HG03457 (cell line): ENCODE results near the gene ARAF.

ENCODE experiments used
- ATAC-seq: cut with Tn5 transposase; IDR thresholded peaks from one replicate; pipeline ENCODE4 v1.9.1; 2021; ENCODE audit warnings: moderate number of reproducible peaks; ENCODE audit not compliant: unreplicated experiment

ARAF gene

DNA sequence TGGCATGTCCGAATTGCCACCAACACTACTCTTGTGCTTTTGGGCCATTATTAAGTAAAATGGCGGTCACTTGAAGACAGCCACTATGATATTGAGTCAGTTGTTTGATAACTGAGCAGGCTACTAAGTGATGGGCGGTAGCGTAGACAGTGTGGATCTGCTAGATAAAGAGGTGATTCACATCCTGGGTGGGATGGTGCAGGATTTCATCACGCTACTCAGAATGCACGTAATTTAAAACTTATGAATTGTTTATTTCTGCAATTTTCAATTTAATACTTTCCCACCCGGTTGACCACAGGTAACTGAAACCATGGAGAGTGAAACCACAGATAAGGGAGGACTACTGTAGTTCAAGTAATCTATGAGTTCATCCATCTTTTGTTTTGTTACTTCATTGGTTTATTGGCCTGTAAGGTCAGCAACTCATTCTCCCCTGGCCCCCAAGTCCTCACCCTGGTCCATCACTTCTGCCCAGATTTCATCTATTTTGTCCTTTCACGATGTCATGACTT, 2.9 kb downstream of the ARAF start:
- no peak for ATAC-seq

DNA sequence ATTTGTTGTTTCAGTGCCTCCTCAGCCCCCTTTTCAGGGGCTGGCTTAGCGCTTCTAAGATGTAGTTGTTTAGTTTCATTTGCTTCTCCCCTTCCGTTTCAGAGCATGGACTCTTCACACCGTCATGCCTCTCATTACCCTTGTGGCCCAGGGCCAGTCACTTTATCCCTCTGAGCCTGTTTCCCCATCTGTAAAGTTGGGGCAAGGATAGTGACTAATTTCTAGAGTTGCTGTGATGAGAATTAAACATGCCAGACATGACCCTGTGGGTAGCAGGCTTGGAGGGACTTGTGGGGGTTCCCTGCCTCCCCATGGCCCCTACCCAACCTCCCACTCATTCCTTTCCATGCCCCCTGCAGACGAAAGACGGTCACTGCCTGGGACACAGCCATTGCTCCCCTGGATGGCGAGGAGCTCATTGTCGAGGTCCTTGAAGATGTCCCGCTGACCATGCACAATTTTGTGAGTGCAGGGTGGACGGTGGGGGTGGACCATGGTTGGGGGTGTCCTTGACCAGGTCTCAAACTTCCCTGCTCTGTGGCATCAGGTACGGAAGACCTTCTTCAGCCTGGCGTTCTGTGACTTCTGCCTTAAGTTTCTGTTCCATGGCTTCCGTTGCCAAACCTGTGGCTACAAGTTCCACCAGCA, 3.6 kb downstream of the ARAF start:
- ATAC-seq: no peak

DNA sequence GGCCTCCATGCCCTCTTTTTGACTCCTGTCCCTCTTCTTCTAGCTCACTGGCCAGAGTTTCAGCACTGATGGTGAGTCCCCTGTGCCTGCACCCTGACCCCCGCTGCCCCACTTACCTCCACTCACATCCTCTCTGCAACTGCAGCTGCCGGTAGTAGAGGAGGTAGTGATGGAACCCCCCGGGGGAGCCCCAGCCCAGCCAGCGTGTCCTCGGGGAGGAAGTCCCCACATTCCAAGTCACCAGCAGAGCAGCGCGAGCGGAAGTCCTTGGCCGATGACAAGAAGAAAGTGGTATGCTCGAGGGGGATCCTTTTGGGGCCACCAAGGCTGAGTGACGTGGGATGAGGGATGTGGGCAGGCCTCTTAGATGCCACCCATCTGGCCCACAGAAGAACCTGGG, 5.8 kb downstream of the ARAF start:
- ATAC-seq: no peak

DNA sequence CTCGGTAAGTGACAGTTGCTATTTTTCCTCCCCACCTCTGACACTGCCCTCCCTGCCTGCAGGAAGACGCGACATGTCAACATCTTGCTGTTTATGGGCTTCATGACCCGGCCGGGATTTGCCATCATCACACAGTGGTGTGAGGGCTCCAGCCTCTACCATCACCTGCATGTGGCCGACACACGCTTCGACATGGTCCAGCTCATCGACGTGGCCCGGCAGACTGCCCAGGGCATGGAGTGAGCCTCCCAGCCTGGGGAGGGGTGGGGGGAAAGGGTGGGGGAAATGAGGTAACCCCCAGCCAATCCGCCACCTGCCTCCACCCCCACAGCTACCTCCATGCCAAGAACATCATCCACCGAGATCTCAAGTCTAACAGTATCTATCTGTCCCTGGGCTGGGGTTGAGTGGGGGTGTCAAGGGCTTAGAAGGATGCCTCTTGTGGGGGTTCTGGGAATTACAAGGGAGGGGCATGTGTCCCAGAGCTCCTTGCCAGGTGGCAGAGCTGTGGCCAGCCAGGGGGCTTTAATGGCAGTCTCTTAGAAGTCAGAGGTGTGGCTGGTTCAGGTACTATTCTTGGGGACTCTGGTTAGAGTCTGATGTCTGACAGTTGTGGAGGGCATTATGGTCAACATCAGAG, 7.8 kb downstream of the ARAF start:
- ATAC-seq: no peak

DNA sequence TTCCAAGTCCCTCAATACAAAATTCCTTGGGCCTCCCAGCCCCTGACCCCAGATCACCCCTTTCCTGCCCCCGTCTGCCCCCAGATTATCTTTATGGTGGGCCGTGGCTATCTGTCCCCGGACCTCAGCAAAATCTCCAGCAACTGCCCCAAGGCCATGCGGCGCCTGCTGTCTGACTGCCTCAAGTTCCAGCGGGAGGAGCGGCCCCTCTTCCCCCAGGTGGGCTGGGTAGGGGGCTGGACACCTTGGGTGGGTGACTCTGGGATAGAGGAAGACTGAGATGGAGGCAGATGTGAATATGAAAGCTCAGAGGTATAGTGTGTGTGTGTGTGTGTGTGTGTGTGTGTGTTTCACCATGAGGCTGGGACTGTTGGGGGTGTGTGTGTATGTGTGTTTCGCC, 9.8 kb downstream of the ARAF start:
- ATAC-seq: no peak

DNA sequence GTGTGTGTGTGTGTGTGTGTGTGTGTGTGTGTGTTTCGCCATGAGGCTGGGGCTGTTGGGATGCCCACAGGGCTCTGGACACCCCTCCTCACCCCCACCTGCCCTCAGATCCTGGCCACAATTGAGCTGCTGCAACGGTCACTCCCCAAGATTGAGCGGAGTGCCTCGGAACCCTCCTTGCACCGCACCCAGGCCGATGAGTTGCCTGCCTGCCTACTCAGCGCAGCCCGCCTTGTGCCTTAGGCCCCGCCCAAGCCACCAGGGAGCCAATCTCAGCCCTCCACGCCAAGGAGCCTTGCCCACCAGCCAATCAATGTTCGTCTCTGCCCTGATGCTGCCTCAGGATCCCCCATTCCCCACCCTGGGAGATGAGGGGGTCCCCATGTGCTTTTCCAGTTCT, 10.2 kb downstream of the ARAF start:
- ATAC-seq: no peak

DNA sequence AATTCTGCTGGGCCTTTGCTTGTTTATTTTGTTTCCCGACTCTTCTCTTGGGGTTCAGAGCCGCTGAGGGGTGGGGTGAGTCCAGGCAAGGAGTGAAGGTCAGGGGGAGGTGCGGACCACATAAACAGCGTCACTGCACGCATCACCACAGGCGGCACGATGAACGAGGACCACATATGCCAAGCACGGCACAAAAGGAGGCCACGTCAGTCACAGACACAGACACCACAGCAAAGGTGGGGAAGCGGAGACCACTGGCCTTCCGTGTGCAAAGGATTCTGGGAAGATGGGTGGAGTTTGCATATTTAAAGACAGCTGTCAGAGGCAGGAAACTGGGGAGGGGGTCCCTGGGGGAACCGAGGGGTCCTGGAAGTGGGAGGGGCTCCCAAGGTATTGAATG, 10.9 kb downstream of the ARAF start:
- no peak for ATAC-seq

DNA sequence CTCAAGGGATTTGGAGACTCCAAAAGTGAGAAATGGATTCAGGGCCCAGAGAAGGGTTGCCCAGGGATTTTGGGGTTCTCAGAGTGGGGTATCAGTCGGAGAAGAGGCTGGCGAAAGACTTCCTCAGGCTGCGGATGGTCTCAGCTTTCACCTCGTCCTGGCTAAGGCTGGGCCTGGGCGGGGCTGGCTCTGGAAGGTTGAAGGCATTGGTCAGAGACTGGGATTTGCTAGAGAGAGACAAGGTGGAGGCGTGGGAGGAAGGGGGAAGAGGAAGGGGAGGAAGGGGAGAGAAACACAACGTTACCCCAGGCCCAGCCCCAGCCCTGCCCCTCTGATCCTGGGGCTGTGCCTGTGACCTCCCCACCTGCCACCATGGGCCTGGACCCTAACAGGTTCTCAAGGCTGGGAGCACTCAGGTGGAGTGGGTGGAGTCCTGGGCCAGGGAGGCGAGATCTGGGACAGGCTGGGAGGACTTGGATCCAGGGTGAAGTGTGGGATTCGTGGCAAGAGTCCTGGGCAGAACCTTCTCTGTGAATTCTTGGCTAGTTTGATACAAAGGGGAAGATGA, 11.9 kb downstream of the ARAF start:
- no peak for ATAC-seq

DNA sequence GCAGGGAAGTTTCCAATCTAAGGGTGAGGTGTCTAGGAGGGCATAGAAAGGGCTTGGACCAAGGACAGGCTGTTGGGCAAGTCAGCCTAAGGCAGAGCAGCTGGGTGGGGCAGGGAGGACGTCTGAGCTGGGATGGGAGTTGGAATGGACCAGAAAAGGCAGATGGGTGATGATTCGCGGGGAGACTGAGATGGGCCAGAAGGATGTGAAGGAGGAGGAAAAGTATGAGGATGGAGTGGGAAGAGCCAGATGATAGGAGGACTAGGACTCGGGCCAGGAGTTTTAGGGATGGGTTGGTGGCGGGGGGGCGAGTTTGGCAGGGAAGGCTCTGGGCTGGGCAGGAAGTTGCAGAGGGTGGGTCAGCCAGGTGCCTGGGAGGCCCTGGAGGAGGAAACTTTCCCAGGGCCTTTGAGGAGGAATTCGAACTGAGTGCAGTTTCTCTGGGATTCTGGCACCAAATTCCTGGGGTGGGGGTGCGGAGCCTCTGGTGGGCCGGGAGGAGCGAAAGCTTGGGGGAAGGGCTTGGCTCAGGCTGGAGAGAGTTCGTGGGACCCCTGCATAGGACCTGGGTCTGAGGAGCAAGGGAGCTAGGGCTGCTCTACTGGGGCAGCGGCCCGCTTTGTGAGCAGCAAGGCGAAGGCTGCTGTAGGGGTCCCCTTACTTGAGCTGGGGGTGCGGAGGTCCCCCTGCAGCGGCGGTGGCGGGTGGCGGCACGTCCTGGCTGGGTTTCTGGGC, 12.5 kb downstream of the ARAF start:
- no peak for ATAC-seq

DNA sequence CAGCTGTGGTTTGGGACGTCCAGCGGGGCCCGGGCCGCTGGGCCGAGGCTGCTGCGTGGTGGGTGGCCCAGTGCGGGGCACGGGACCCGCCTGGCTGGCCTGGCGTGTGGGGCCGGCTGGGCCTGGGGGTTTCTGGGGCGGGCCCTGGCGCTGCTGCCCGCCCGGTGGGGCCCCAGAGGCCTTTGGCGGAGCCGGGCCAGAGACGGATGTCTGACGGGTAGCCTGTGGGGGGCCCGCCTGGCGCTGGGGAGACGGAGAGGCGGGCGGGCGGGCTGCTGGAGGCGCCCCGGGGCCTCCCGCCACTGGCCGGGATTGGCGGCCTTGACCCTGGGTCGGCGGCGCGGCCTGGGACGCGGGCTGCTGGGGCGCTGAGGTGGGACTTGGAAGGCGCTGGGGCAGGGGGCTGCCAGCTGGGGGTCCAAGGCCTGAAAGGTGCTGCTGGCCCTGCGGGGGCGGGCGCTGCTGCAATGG, 13.1 kb downstream of the ARAF start:
- ATAC-seq: no peak

DNA sequence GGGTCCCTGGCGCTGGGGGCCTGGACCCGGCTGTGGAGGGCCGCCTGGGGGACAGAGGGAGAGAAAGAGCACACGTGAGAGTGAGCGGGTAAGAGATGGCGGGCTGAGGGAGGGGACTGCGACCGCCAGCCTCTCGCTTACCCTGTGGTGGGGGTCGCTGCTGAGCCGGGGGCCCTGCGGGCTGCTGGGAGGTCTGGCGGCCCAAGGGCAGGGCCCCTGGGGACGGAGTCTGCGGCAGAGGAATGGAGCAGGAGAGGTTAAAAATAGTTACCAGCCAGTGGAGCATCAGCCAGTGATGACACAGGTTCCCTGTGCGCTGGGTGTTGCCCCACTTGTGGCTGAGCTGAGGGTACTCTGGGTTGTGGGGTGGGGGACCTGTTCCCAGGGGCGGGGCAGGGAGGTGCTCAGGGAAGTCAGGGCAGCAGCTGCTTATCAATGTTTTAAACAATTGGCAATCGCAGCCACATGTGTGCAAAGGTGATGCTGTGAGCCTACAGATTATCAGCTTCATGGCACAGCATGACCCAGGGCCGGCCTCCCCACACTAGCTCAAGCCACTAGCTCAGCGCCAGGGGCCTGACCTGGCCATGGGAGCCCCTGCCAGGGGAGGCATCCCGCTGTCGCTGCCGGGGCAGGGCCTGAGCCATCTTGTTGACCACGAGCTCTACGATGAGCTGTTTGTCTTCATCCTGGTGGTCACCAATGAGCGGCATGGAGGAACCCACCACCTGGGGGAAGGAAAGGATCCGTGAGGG, 13.7 kb downstream of the ARAF start:
- no peak for ATAC-seq

DNA sequence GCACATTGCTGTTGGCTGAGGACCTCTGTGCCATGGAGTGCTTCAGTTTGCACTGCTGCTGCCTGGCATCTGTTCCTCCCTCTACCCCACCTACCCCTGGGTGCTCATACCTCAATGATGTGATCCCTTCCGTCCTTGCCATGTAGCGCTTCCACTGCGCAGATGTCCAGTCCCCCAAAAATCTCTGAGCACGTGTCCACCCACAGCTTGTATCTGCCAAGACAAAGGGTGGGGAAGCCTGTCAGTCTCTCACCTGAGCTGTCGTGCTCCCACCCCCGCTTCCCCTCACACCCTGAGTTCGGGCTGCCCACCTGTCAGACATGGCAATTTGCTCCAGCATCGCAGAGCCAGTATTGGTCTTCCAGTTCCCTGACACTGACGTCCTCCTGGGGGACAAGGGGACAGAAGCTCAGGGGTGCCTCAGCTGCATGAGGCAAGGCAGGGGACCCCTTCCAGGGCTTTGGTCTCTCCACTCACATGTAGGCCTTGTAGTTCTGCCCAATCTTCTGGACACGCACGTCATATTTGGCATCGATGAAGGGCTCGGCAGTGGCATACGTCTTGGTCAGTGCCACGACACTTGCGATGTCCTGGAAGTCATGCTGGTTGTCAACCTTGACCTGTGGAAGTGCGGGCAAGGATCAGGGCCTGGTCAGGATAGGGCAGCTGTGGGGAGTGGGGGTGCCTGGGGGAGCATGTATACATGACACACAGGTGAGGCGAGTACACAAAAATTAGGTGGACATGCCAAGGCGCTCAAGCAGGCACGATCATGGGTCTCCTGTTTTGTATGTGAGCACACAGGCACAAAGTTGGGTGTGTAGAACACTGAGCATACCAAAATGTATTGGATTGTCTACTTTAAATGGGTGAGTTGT, 15.3 kb downstream of the ARAF start:
- ATAC-seq: no peak

DNA sequence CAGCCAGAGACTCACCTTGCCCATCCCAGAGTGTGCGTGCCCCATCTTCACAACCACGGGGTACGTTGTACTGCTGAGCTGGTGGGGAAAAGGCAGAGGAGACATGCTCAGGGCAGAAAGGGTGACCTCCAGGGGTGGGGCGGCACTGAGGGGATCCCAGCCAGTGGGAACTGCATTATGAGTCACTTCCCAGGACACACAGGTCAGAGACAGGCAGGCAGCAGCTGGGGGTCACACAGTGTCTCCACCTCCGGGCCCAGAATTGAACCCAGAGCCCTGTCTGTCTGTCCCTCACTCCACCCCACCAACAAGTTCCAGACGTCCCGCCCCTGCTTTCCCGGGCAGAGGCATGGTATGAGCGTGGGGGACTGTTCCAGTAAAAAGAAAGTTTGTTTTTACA, 16.4 kb downstream of the ARAF start:
- ATAC-seq: no peak

DNA sequence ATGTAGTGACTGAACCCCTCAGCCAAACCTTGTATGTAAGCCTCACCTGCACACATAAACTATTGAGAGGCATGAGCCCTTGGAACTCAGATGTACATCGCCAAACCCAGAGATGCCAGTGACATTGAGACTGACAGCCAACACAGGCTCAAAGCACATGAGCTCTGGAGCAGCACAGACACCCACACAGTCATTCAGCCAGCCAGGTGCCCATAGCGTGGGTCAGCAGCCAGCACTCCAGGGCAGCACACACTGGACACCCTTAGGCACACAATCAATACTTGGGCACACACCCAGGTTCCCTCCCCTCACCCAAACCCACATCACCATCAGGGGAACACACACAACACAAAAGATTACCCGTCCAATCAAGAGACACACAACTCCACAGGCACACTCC, 16.9 kb downstream of the ARAF start:
- no peak for ATAC-seq

DNA sequence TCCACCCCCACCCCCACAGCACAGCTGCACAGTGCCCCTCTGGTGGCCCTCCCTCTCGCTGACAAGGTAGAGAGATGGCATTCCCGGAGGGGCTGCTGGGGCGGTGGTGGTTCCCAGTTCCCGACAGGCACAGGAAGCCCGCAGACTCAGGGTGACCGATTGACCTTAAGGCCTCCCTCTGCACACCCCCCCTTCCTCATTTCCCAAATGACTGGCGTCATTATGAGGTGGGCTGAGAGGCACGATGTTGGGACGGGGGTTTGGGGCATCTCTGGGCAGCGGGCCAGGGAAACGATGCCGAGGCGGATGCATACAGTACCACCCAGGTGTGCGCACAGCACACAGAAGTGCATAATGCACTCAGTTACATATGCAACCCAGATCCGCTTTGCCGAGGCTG, 17.7 kb downstream of the ARAF start:
- no peak for ATAC-seq

DNA sequence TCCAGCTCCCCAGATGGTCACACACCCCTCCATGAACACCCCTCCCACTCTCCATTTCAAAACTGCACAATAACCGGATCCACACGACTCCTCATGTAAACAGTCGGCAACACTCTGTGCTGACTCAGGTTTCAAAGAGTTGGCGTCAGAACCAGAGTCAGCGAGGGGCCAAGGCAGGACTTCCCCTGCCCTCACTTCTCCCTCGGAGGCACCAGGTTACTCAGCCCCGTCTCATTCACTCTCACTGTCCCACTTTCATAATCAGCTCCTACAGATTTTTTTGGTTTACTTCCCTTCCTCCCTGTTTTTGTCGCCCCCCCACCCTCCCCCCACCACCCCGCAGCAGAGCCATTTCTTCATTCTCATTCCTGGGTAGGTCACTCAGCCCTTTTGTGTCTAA, 18.5 kb downstream of the ARAF start:
- no peak for ATAC-seq

DNA sequence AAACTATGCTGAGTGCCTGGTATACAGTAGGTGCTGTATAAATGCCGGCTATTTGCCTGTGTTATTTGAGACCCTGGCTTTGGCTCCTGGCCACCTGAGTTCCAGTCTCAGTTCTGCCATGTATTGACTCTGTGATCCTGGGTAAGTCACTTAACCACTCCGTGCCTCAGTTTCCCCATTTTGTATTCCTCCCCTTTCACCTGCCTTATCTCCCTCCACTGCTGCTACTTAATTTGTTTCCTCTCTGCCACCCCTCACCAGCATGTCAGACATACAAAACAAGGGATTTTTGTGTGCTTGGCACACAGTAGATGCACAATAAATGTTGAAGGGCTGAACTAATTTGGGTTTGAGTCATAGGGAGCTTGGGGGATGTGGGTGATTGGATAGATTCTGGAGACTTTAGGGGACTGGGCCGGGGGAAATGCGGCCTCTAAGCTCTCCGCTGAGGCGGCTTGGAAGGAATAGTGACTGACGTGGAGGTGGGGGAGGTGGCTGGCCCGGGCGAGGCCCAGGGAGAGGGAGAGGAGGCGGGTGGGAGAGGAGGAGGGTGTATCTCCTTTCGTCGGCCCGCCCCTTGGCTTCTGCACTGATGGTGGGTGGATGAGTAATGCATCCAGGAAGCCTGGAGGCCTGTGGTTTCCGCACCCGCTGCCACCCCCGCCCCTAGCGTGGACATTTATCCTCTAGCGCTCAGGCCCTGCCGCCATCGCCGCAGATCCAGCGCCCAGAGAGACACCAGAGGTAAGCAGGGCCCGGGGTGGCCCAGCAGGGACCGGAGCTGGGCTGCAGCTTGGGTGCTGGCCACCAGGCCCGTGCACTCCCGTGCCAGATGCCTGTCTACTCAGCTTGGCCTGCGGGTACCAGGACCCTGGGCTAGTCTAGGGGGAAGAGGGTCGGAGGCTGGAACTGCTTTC, 21.0 kb downstream of the ARAF start, which contains the start of gene TIMP1:
TSS of gene TIMP1 (plus strand) at position 706 of the 917 bp plus-strand sequence. CDS start 980 bp downstream, outside the sequence.
- ATAC-seq: peak; percentile 86

DNA sequence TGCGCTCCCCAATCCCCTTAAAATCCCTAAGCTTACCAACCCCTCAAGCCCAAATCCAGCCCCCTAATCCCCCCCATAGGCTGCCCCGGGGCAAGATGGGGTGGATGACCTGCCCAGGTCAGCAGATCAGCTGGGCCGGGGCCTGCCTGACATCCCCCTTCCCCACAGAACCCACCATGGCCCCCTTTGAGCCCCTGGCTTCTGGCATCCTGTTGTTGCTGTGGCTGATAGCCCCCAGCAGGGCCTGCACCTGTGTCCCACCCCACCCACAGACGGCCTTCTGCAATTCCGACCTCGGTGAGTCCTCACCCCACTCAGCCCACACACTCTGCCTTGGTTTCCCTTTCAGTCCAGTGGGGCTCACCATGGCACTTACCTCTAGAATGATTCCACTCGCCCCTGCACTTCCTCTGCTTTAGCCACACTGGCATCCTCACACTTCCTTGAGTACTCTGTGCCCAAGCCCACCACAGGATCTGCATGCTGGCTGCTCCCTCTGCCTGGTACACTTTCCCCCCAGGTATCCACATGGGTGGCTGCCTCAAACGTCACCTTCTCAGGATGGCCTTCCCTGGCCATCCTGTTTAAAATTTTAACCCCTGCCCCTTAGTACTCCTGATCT, 22.3 kb downstream of the ARAF start:
- ATAC-seq: no peak
